Vagina (tissue), 2 donors: ENCODE measurements around the gene MYEOV. TPM values are rescaled to one million over a fixed set of nuclear protein-coding genes. Genes with fewer than 3 reads are reported as not detected.

Experiments
- DNase-seq, 2 donors: peaks; one replicate each; pipeline ENCODE4 v3.0.0-alpha.2; 2017; ENCODE audit errors: extremely low spot score in 2 of 2
- H3K27ac ChIP-seq: fragments of 200-600 bp; sonication (generic); one replicate; pipeline ENCODE4 v1.5.1; 2019
- H3K27me3 ChIP-seq: fragments of 200-600 bp; sonication (generic); one replicate; pipeline ENCODE4 v1.5.1; 2019
- H3K36me3 ChIP-seq, 2 donors: fragments of 200-600 bp; sonication (generic); one replicate each; pipeline ENCODE4 v1.5.1; 2017 to 2019
- H3K4me1 ChIP-seq: fragments of 200-600 bp; sonication (generic); one replicate; pipeline ENCODE4 v1.5.1; 2019
- H3K4me3 ChIP-seq, 2 donors: fragments of 200-600 bp; sonication (generic); 1 replicate in 1 of 2; 2 replicates in 1 of 2; pipeline ENCODE4 v1.5.1; 2016 to 2019
- H3K9me3 ChIP-seq: fragments of 200-600 bp; sonication (generic); one replicate; pipeline ENCODE4 v1.5.1; 2019
- CTCF ChIP-seq, 3 experiments: fragments of 450-650 bp in 2 of 3; fragments of 200-600 bp in 1 of 3; sonication (generic) in 1 of 3; IDR thresholded peaks; one replicate each; pipeline ENCODE4 v1.5.1; 2017 to 2019; ENCODE audit warnings: antibody characterized with exemption in 3 of 3, mild to moderate bottlenecking in 2 of 3, moderate library complexity in 2 of 3
- POLR2A ChIP-seq, 2 donors: fragments of 450-650 bp; IDR thresholded peaks; one replicate each; pipeline ENCODE4 v1.6.1; 2017; ENCODE audit warnings: antibody characterized with exemption in 2 of 2, mild to moderate bottlenecking in 2 of 2, moderate library complexity in 2 of 2
- POLR2AphosphoS5 ChIP-seq, 2 donors: sonication (generic); formaldehyde crosslinking; IDR thresholded peaks; one replicate each; pipeline ENCODE4 v1.9.0; 2017; ENCODE audit warnings: antibody characterized with exemption in 2 of 2, mild to moderate bottlenecking in 2 of 2, low read depth in 1 of 2; ENCODE audit not compliant: insufficient read depth in 1 of 2
- intact Hi-C: fragments of 100-400 bp; cut with DNase I; formaldehyde crosslinking; loops from one replicate; pipeline ENCODE4 v1.15.1; 2023
- total RNA-seq: library from RNA; depleted of rRNA; stranded (reverse); fragments of >200 nt; gene quantifications from one replicate; pipeline ENCODE4 v1.2.3, GENCODE V29; 2016

The MYEOV gene
- total RNA-seq, 1 donor from 2014 or later = 13.3 TPM

GRCh38 chr11:69295079-69295994, 1.4 kb downstream of the MYEOV start:
- TF ChIP-seq POLR2AphosphoS5 (IDR thresholded peaks at IDR 0.05; ENCODE audit: insufficient read depth in 1 of 2, low read depth in 1 of 2) (no peak), POLR2A (IDR thresholded peaks at IDR 0.05) (no peak), CTCF (IDR thresholded peaks at IDR 0.05) (no peak)
- Histone ChIP-seq H3K9me3 (no peaks in the 10 kb centered on the region), H3K36me3 (no peaks in the 10 kb centered on the region), H3K27ac (no peak overlapping the region), H3K4me3 (no peak overlapping the region), H3K27me3 (no peaks in the 10 kb centered on the region), H3K4me1 (peaks cover 54% of the 10 kb centered on the region)
- no peak for DNase-seq
- intact Hi-C loops = loop anchor here (5.0 kb wide), 1 partner anchor 347 kb away; the partner anchor contains the start of gene CCND1

- Histone ChIP-seq H3K36me3 (no peaks in the 10 kb centered on the region), H3K4me3 (no peak overlapping the region), H3K27ac (no peak overlapping the region), H3K4me1 (peaks cover 54% of the 10 kb centered on the region), H3K27me3 (no peaks in the 10 kb centered on the region), H3K9me3 (no peaks in the 10 kb centered on the region)
- TF ChIP-seq POLR2A (IDR thresholded peaks at IDR 0.05) (no peak), CTCF (IDR thresholded peaks at IDR 0.05) (no peak), POLR2AphosphoS5 (IDR thresholded peaks at IDR 0.05; ENCODE audit: insufficient read depth in 1 of 2, low read depth in 1 of 2) (no peak)
- intact Hi-C loops = loop anchor here (5.0 kb wide), 1 partner anchor 346 kb away; the partner anchor contains the start of gene CCND1
- DNase-seq = no peak
Observed at GRCh38 chr11:69295995-69296889, 2.3 kb downstream of the MYEOV start.

GRCh38 chr11:69296890-69297786, 3.2 kb downstream of the MYEOV start:
- no peaks in the 10 kb centered on the region for H3K36me3 ChIP-seq
- no peaks in the 10 kb centered on the region for H3K9me3 ChIP-seq
- no peaks in the 10 kb centered on the region for H3K27me3 ChIP-seq
- intact Hi-C loops = loop anchor here (5.0 kb wide), 1 partner anchor 345 kb away; the partner anchor contains the start of gene CCND1
- no peak for DNase-seq
- H3K4me1 ChIP-seq = peaks cover 63% of the 10 kb centered on the region
- H3K27ac ChIP-seq = peak overlapping the region; percentile 21
- TF ChIP-seq POLR2AphosphoS5 (IDR thresholded peaks at IDR 0.05; ENCODE audit: insufficient read depth in 1 of 2, low read depth in 1 of 2) (peak; percentile 78 to 87), POLR2A (IDR thresholded peaks at IDR 0.05) (no peak)
- H3K4me3 ChIP-seq = peak overlapping the region; percentile 15 to 32

- Histone ChIP-seq H3K36me3 (no peaks in the 10 kb centered on the region), H3K4me3 (peak overlapping the region; percentile 15 to 32), H3K27ac (peak overlapping the region; percentile 21), H3K4me1 (peaks cover 67% of the 10 kb centered on the region), H3K9me3 (no peaks in the 10 kb centered on the region), H3K27me3 (no peaks in the 10 kb centered on the region)
- DNase-seq = no peak
- intact Hi-C loops = loop anchor here (5.0 kb wide), 1 partner anchor 344 kb away; the partner anchor contains the start of gene CCND1
- TF ChIP-seq CTCF (IDR thresholded peaks at IDR 0.05) (no peak), POLR2A (IDR thresholded peaks at IDR 0.05) (no peak), POLR2AphosphoS5 (IDR thresholded peaks at IDR 0.05; ENCODE audit: insufficient read depth in 1 of 2, low read depth in 1 of 2) (no peak)
Observed at GRCh38 chr11:69297787-69298266, 3.9 kb downstream of the MYEOV start.
